Glutamatergic neuron (in vitro differentiated cells): ENCODE data around the gene MSI2. TPM values are rescaled to one million over a fixed set of nuclear protein-coding genes. Genes with fewer than 3 reads are reported as not detected.

Source experiments
- DNase-seq: peaks from one replicate; pipeline ENCODE4 v3.0.0; 2022
- H3K27ac Mint-ChIP-seq: one replicate; pipeline ENCODE4 v1.8.0; 2020; ENCODE audit warnings: mild to moderate bottlenecking, mixed read lengths, inconsistent platforms; ENCODE audit not compliant: unreplicated experiment
- H3K27me3 Mint-ChIP-seq: one replicate; pipeline ENCODE4 v1.8.0; 2020; ENCODE audit warnings: mild to moderate bottlenecking, moderate library complexity, mixed read lengths, inconsistent platforms; ENCODE audit not compliant: unreplicated experiment
- H3K36me3 Mint-ChIP-seq: one replicate; pipeline ENCODE4 v1.8.0; 2020; ENCODE audit warnings: mild to moderate bottlenecking, mixed read lengths, inconsistent platforms; ENCODE audit not compliant: unreplicated experiment
- H3K4me1 Mint-ChIP-seq: one replicate; pipeline ENCODE4 v1.8.0; 2020; ENCODE audit warnings: mild to moderate bottlenecking, low read depth, mixed read lengths, inconsistent platforms; ENCODE audit not compliant: unreplicated experiment
- H3K4me3 Mint-ChIP-seq: one replicate; pipeline ENCODE4 v1.8.0; 2020; ENCODE audit warnings: mild to moderate bottlenecking, mixed read lengths, inconsistent platforms; ENCODE audit not compliant: unreplicated experiment
- H3K9me3 Mint-ChIP-seq: one replicate; pipeline ENCODE4 v1.8.0; 2020; ENCODE audit warnings: mild to moderate bottlenecking, moderate library complexity, mixed read lengths, inconsistent platforms; ENCODE audit not compliant: unreplicated experiment
- CTCF ChIP-seq: fragments of 200-600 bp; sonication (generic); IDR thresholded peaks from one replicate; pipeline ENCODE4 v1.5.0; 2021; ENCODE audit not compliant: partially characterized antibody, unreplicated experiment
- total RNA-seq: library from RNA; stranded (reverse); fragmentation: NEBNext Ultra II Directional; extraction: Animal tissue kit (Norgen Biotek cat#: 25700); gene quantifications from one replicate; pipeline ENCODE4 v1.2.1, GENCODE V29; 2021; ENCODE audit not compliant: unreplicated experiment

The MSI2 gene
- total RNA-seq, 1 donor from 2014 or later = 141 TPM

DNA sequence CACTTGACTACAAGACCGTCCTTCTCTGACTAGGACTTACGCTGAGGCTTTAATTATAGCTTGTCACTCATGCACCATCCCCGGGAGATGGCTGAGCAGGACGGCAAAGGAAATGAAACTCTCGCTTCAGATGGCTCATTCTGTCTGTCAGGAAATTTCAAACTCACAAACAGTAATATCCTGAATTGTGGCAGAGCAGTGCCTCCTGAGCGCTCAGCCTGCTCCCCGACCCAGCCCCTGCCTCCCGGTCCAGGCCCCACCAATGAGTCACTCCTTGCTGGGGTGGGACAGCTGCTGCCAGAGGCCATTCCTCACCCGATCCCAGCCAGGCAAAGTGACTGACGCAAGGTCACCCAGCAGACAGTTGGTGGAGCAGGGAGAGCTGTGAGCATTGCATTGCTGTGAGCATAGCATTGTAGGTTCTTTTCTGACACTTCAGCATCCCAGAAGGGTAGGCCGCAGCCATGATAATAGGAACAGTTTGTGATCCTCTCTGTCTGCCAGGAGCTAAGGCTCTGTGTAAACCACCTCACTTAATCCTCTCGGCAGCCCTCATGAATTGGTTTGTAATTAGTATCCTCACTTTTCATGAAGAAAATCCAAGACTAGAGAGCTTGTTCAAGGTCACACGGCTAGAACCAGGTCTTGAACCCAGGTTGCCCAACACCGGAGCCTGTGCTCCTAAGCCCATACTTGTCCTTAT, 467.9 kb downstream of the MSI2 start:
- H3K27me3 Mint-ChIP-seq = peaks cover 22% of the 10 kb centered on the region
- H3K4me3 Mint-ChIP-seq = peak overlapping the region; percentile 42
- peaks cover 51% of the 10 kb centered on the region for H3K4me1 Mint-ChIP-seq
- peaks cover 25% of the 10 kb centered on the region for H3K9me3 Mint-ChIP-seq
- no peak for TF ChIP-seq CTCF
- no peaks in the 10 kb centered on the region for H3K36me3 Mint-ChIP-seq
- peak overlapping the region; percentile 91 for H3K27ac Mint-ChIP-seq
- peak; percentile 56 for DNase-seq

DNA sequence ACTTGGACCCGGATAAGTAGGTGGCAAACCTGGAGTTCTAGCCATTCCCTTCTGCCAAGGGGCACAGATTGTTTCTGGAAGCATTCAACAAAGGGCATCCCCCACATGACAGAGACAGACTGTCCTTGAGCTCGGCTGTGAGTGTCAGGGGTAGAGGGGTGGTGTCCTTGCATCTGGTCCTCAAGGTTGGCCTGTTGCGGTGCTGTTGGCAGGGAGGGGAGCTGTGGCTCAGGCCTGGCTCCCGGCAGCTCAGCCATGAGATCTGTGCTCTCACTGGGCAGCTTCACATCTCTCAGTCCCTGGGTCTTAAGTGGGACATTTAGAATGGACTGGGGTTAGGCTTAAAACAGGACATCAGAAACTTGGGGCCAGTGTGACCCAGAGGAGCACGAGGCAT, 468.4 kb downstream of the MSI2 start:
- peaks cover 22% of the 10 kb centered on the region for H3K27me3 Mint-ChIP-seq
- H3K36me3 Mint-ChIP-seq = no peaks in the 10 kb centered on the region
- no peak overlapping the region for H3K4me3 Mint-ChIP-seq
- peaks cover 51% of the 10 kb centered on the region for H3K4me1 Mint-ChIP-seq
- no peak for DNase-seq
- no peak for TF ChIP-seq CTCF
- H3K27ac Mint-ChIP-seq = peak overlapping the region; percentile 91
- peaks cover 26% of the 10 kb centered on the region for H3K9me3 Mint-ChIP-seq

DNA sequence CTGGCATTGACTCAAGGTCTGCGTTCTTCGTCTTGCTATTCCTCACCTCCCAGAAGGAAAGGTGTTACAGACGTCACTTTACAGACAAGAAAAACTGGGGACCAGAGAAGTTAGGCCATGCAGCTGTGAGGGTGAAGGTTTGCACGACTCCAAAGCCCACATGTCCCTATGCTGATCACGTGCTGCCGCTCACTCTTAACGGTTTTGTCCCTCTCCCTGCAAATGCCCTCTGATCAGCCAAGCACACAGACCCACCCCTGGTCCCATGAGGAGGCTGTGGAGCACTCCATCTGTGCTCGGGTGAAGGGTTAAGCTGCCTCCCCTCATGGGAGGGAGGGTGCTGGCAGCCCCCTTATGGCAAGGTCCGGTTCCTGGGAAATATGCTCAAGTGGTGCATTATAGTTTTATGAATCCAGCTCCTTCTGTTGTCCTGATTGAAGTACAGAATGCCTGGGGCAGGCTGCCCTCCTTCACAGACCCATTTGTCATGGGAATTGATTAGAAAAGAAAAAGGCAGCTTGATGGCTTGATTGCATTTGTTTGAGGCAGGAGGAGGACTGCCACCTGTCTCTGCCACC, 470.0 kb downstream of the MSI2 start:
- peak overlapping the region; percentile 35 for H3K4me3 Mint-ChIP-seq
- TF ChIP-seq CTCF = no peak
- peaks cover 27% of the 10 kb centered on the region for H3K27me3 Mint-ChIP-seq
- peaks cover 26% of the 10 kb centered on the region for H3K9me3 Mint-ChIP-seq
- DNase-seq = peak; percentile 69
- H3K27ac Mint-ChIP-seq = peak overlapping the region; percentile 95
- H3K36me3 Mint-ChIP-seq = no peaks in the 10 kb centered on the region
- peaks cover 51% of the 10 kb centered on the region for H3K4me1 Mint-ChIP-seq

DNA sequence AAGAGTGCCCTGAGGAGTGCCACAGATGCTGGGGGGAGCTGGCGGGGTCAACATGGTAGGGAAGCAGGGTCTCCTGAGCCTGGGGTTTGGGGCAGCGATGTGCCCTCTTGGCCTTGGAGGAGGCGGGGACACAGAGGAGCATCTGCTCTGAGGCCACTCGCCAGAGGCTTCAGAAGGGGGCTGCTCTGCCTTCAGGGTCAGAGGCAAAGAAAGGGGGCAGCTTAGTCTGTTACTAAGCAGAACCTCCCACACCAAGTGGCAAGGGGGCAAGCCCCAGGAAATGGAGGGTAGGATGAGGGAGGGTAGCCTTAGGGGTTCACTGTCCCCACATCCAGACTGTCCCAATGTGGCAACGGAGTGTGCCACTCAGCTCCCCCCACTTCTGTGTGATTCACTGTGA, 470.5 kb downstream of the MSI2 start:
- H3K4me3 Mint-ChIP-seq = peak overlapping the region; percentile 35
- peak overlapping the region; percentile 95 for H3K27ac Mint-ChIP-seq
- no peak for TF ChIP-seq CTCF
- H3K27me3 Mint-ChIP-seq = peaks cover 27% of the 10 kb centered on the region
- DNase-seq = no peak
- H3K4me1 Mint-ChIP-seq = peaks cover 51% of the 10 kb centered on the region
- H3K9me3 Mint-ChIP-seq = peaks cover 26% of the 10 kb centered on the region
- H3K36me3 Mint-ChIP-seq = no peaks in the 10 kb centered on the region

DNA sequence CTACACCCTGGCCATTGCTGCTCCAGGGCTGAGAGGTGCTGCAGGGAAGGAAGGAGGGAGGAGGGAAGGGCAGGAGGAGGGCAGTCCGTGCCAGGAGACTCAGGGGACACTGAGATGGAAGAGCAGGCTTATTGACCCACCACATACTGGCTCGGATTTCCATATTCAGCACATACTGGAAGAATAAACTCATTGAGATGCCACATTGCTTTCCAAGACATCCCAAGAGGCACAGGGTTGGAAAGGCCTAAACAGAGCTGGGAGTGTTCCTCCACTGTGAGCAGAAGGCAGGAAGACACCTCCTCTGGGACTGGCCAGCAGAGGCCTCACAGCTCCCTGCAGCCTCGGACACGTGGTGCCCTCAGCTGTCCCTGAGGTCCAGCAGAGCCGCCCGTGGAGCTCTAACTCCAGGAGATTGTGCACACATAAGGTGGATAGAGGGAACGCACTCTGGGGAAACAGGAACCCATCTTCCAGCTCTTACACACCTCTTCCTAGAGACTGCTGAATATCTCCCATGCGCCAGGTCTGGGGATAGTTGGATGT, 471.4 kb downstream of the MSI2 start:
- Mint-ChIP-seq H3K36me3 (no peaks in the 10 kb centered on the region), H3K27ac (peak overlapping the region; percentile 95), H3K4me3 (peak overlapping the region; percentile 46), H3K4me1 (peaks cover 46% of the 10 kb centered on the region), H3K27me3 (peaks cover 25% of the 10 kb centered on the region), H3K9me3 (peaks cover 26% of the 10 kb centered on the region)
- TF ChIP-seq CTCF = no peak
- peak; percentile 39 for DNase-seq
